PC-3 (cell line): Measurements from ENCODE around the gene LIN52.

ENCODE experiments used
- EZH2phosphoT487 ChIP-seq: fragments of 300-600 bp; sonication (generic); IDR thresholded peaks from 2 replicates; pipeline ENCODE4 v1.6.1; 2018; ENCODE audit warnings: mild to moderate bottlenecking, antibody characterized with exemption, low read length, borderline replicate concordance
- TF ChIP-seq, protein P1 (sequence below): fragments of 300-600 bp; sonication (generic); conservative IDR thresholded peaks from 2 replicates; pipeline ENCODE4 v1.5.1; 2017; ENCODE audit warnings: antibody characterized with exemption, low read depth, mild to moderate bottlenecking, low read length

DNA sequence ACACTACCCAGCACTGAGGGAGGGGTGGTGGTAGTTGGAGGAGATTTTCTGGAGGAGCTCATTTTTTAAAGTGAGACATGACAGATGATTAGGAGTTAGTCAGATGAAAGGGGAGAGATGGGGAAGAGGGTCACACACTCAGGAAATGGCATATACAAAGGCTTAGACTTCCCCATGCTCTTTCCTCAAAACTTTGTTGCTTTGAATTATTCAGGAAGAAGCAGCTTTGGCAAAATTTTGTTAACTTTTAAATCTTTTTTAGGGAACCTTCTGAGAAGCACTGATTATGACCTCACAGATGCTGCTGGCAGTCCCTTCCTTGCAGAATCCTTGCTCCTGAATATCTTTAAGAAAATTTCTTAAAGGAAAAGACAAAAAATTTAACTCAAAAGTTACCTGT, 20.3 kb upstream of the LIN52 start:
- TF ChIP-seq, protein P1, sequence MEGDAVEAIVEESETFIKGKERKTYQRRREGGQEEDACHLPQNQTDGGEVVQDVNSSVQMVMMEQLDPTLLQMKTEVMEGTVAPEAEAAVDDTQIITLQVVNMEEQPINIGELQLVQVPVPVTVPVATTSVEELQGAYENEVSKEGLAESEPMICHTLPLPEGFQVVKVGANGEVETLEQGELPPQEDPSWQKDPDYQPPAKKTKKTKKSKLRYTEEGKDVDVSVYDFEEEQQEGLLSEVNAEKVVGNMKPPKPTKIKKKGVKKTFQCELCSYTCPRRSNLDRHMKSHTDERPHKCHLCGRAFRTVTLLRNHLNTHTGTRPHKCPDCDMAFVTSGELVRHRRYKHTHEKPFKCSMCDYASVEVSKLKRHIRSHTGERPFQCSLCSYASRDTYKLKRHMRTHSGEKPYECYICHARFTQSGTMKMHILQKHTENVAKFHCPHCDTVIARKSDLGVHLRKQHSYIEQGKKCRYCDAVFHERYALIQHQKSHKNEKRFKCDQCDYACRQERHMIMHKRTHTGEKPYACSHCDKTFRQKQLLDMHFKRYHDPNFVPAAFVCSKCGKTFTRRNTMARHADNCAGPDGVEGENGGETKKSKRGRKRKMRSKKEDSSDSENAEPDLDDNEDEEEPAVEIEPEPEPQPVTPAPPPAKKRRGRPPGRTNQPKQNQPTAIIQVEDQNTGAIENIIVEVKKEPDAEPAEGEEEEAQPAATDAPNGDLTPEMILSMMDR = no peak
- no peak for TF ChIP-seq EZH2phosphoT487
